Breast epithelium (tissue), 3 donors: ENCODE measurements around the gene PHACTR2.

Experiments
- POLR2A ChIP-seq: fragments of 450-650 bp; IDR thresholded peaks from one replicate; pipeline ENCODE4 v1.6.1; 2016; ENCODE audit warnings: antibody characterized with exemption, mild to moderate bottlenecking, moderate library complexity
- POLR2AphosphoS5 ChIP-seq, 3 donors: sonication (generic); formaldehyde crosslinking; IDR thresholded peaks; one replicate each; pipeline ENCODE4 v1.6.1; 2017; ENCODE audit warnings: antibody characterized with exemption in 3 of 3
- TF ChIP-seq, protein P1 (sequence below), 3 donors: fragments of 450-650 bp; IDR thresholded peaks; one replicate each; pipeline ENCODE4 v1.5.1; 2016 to 2017; ENCODE audit warnings: antibody characterized with exemption in 3 of 3, mild to moderate bottlenecking in 3 of 3, moderate library complexity in 3 of 3

DNA sequence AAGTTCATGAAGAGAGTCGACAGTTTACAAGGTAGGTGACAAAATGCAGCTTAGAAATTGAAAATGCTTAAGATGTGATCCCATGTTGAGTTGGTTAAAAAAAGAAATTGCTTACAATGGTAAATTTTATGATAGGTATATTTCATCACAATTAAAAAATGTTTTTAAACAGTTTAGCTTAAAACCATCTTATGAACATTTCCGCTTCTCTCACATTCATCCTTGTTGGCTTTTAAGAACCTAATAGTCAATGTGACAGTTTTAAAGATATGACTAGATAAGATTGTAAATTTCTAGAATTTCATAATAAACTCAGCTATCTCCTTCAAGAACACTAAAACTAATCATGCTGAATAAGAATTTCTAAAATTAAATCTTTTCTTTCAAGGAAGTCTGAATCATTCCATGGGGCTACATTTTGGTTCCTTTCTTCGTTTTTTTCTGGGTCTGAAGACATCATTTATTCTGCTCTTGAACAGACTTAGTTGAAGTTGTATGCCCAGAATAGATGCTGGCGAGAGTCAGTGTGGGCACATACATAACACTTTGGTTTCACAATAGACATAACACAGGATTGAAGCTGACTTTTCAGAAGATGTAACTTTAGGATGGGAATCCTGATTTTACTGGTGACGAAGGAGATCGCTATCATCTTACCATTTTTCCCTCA is 129.5 kb downstream of the PHACTR2 start:
- TF ChIP-seq POLR2AphosphoS5 (IDR thresholded peaks at IDR 0.05): no peak
- TF ChIP-seq, protein P1, sequence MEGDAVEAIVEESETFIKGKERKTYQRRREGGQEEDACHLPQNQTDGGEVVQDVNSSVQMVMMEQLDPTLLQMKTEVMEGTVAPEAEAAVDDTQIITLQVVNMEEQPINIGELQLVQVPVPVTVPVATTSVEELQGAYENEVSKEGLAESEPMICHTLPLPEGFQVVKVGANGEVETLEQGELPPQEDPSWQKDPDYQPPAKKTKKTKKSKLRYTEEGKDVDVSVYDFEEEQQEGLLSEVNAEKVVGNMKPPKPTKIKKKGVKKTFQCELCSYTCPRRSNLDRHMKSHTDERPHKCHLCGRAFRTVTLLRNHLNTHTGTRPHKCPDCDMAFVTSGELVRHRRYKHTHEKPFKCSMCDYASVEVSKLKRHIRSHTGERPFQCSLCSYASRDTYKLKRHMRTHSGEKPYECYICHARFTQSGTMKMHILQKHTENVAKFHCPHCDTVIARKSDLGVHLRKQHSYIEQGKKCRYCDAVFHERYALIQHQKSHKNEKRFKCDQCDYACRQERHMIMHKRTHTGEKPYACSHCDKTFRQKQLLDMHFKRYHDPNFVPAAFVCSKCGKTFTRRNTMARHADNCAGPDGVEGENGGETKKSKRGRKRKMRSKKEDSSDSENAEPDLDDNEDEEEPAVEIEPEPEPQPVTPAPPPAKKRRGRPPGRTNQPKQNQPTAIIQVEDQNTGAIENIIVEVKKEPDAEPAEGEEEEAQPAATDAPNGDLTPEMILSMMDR (IDR thresholded peaks at IDR 0.05): no peak
- TF ChIP-seq POLR2A: no peak
